NCI-H2196 treated with DMSO at 0.1 percent for 48 hours (cell line): Measurements from ENCODE around the gene FOXK1.

Experiments used
- DNase-seq: peaks from one replicate; lab custom pipeline; 2025; ENCODE audit not compliant: unreplicated experiment; lab: John Stamatoyannopoulos, UW

The FOXK1 gene

GRCh38 chr7:4720225-4720624 is 38.1 kb downstream of the FOXK1 start:
- DNase-seq, result no peak

DNA sequence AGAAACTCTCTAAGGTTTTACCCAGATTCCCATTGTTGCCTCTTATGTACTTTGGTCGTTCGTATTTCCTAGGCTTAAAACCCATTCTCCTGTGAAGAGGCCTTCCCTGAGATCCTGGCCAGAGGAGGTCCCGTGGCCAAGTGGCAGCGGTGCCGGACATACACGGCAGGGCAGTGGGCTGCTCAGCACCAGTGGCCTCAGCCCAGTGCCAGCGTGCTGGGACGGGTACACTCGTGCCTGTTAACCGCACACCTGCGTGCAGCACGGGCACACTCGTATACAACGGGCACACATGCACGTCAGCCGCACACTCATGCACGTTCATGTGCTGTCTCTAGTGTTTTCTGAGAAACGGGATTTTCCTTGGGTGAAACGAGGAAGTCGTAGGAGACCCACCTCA is 40.2 kb downstream of the FOXK1 start:
- no peak for DNase-seq

DNA sequence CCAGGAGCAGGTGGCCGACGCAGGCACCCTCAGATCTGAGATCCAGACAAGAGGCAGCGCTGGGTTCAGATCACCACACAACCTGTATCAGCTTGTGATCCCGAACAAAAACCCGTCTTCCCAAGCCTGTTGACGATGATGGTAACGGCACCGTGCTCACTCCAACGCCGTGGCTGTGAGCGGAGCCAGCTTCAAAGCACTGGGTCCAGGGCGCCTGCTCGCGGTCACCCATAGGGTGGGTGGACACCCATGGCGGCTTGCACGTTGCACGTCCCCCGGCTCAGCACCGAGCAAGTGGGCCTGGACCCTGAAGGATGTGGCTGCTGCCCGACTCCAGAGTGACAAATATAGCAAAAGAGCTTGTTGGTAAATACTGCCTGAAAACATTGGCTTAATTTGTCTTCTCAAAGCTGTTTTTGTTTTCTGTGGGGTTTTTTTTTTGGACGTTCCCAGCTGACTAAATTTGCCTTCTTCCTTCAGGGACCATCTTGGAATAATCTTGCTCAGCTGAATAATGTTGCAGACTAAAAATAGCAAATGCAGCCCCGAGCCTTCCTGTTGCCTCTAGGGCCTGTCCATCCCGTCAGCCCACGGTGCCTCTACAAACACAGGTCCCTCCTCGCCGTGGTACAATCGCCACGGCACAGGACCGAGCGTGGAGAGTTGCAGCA is 41.0 kb downstream of the FOXK1 start:
- DNase-seq, result no peak

DNA sequence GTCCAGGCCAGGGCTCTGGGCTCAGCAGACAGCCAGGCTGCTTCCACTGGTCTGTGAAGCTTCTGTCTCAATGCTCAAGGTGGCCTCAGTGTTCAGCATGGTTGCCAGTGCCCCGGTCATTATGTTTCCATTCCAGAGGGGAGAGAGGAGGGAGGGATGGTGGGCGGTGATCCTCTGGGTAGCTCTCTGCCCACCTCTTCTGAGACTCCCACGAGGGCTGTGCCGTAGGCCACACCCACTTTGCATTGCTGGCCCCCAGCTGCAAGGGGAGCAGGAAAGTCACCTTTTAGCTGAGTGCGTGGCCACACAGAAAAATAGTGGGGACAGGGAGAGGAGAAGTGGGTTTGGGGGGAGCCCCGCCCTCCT is 42.5 kb downstream of the FOXK1 start:
- DNase-seq, result no peak

DNA sequence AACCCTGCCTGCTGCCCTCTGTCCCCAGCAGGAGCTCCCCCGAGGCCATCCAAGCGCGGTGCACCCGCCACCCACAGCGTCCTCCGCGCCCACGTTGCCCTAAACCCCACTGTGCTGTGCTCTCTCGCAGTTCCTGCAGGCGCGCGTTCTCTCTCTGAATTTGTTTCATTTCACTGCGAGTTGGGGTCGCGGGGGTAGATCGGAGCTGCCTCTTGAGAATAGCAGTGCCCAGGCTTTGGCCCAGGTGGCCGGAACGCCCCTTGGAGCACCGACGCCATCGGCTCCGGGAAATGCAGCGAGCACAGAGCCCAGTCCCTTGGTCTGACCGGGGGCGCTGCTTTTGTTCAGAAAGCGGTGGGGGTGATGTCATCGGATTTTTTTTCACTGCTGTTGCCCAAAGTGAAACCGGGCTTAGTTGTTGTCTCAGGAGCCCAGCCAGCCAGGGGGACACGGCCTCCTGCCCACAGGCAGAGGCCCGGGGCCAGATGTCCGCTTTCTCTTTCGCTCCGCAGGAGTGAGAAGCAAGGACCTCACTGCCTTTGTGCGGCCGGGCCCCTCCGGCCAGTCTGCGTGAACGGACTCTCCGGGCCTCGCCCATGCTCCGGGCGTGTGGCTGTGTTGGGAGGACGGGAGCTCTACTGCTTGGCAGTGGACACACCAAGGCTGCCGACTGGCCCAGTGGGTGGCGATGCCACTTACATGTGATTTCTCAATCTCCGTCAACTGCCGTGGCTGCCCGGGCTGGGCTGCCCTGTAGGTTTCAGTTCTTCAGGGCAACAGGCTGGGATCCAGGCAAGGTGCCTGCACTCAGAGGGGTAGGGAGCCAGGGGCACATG is 43.1 kb downstream of the FOXK1 start:
- no peak for DNase-seq

DNA sequence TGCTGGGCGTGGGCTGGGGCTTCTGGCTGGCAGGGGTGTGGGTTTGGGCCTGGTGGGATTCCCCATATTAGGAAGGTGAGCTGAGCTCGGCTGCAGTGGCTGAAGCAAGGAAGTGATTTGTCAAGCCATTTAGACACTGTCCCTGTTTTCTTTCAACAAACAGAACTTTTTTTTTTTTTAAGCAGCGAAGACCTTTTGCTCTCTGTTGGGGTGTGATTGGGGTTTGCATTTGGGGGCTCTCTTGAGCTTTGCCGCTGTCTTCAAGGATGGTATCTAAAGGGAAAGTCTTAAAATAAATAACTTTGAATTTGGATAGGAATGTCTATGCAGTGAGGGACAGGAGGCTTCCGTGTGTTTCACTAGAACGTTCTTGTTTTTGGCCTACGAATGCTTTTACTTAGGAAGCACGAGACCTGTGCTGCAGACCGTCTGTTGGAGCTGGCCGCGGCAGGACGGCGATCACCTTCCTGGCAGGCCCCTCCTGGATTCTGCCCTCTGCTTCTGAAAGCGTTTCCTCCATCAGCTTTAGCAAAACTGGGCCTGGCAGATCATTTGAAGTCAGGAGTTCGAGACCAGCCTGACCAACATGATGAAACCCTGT is 43.9 kb downstream of the FOXK1 start:
- DNase-seq, result no peak

- DNase-seq, result no peak
Measured at GRCh38 chr7:4726566-4726965, 44.5 kb downstream of the FOXK1 start.

GRCh38 chr7:4727914-4728705 is 46.0 kb downstream of the FOXK1 start:
- DNase-seq, result no peak

- DNase-seq, result no peak
Measured at GRCh38 chr7:4729266-4729665, 47.2 kb downstream of the FOXK1 start.

DNA sequence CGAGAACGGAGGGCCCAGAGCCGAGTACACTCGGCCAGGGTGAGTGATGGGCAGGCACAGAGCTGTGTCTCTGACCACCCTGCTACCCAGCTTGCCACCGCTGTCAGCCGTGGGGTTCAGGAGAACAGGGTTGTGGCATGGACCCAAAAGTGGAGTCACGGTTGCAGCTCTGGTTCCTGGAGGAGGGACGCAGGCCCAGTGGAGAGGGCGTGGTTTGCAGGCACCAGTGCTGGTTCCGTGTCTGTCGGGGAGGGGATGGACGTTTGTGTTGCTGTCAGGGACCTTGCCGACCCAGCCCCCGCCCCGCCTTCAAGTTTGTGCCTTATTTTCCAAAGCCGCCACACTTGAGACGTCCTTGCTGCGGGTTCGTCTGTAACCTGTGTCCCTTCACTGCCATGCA is 48.2 kb downstream of the FOXK1 start:
- no peak for DNase-seq

- no peak for DNase-seq
Measured at GRCh38 chr7:4730971-4731370, 48.9 kb downstream of the FOXK1 start.

DNA sequence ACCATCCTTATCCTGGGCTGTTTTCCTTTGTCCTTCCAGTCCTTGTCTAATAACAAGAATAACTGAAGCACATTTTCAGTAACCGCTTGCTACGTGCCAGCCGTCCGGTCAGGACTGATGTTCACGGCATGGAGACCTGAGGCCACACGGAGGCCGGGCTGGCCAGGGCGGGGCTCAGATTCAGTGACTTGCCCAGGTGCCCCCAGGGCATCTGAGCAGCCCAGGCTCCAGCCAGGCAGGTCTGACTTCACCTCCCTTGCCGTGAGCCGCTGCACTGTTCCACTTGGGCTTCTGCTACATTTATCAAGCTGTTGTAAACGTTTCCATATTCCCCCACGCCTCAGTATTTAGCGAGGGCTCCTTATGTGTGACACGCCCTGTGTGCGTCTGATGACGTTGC is 49.7 kb downstream of the FOXK1 start:
- DNase-seq, result no peak

DNA sequence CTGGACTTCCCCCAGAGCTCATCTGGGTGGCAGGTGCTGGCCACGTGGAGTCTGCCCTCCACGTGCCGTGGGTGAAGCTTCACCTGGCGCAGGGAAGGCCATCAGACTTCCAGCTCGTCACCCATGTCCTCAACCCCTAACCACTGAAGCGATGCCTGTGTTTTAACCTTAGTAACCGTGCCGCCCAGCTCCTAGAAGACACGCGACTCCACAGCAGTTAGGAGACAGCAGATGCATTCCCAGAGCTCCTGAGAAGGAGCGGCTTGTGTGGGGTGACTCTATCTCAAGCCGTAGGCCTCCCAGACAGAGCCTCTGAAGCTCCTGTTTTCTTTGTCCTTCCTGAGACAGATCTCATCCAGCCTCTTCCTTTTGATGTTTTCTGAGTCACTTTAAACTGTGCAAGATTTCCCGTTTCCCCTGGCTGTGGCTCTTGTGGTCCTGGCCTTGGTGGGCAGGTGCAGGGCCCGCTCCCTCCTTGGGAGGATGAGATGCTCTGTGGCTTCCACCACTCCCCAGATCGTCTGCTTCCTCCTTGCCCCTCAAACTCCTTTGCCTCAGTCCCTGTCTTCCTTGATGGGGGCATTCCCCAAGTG is 51.9 kb downstream of the FOXK1 start:
- DNase-seq, result no peak

- no peak for DNase-seq
Measured at GRCh38 chr7:4734587-4735345, 52.7 kb downstream of the FOXK1 start.

- DNase-seq, result no peak
Measured at GRCh38 chr7:4737300-4737699, 55.2 kb downstream of the FOXK1 start.

- DNase-seq, result no peak
Measured at GRCh38 chr7:4738711-4739527, 56.8 kb downstream of the FOXK1 start.

DNA sequence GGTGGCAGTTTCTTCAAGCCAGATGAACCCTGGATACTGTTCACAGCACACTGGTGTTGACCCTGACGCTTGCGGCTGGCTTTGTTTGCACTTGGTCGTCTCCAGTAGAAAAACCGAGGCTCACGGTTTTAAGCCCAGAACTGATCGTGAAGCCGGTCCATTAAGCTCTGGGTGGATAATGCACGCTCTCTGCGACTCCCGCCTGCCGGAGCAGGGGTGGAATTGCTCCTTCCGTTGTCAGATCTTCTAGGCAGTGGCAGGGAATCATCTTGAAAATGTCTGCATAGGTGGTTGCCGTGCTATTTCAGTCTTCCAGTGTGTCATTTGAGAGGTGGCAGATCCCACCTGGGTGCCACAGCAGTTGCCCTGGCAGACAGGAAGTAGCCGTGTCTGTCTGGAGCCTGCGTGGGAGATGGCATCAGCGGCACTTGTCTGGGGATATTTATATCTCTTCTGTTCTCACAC is 57.5 kb downstream of the FOXK1 start:
- no peak for DNase-seq

- DNase-seq, result no peak
Measured at GRCh38 chr7:4740796-4741195, 58.7 kb downstream of the FOXK1 start.

GRCh38 chr7:4742051-4742573 is 60.0 kb downstream of the FOXK1 start:
- DNase-seq, result no peak
